ENCODE results near the gene EMC9.

The EMC9 gene

GRCh38 chr14:24141097-24141880 lies at the start of gene EMC9:
Gene EMC9, minus strand, starts transcription at chr14:24141591. Its CDS starts 287 bp downstream, at chr14:24141304.
- DNase-seq = peak; percentile 99

GRCh38 chr14:24190416-24190815 lies 49.0 kb upstream of the EMC9 start:
- DNase-seq = no peak

GRCh38 chr14:24189460-24189859 lies 48.1 kb upstream of the EMC9 start:
- no peak for DNase-seq

- no peak for DNase-seq
These were observed 47.6 kb upstream of the EMC9 start for GRCh38 chr14:24189059-24189375.

- DNase-seq = peak; percentile 84
These were observed 47.1 kb upstream of the EMC9 start, which contains the start of gene IPO4 for GRCh38 chr14:24188251-24189058. Gene IPO4, minus strand, starts transcription at chr14:24188816. Its CDS starts 29 bp downstream, at chr14:24188787.

GRCh38 chr14:24187539-24187915 lies 46.1 kb upstream of the EMC9 start:
- no peak for DNase-seq

- no peak for DNase-seq
These were observed 45.6 kb upstream of the EMC9 start for GRCh38 chr14:24186831-24187538.

- DNase-seq = no peak
These were observed 44.4 kb upstream of the EMC9 start for GRCh38 chr14:24185741-24186140.

- no peak for DNase-seq
These were observed 43.6 kb upstream of the EMC9 start for GRCh38 chr14:24185026-24185425.

- DNase-seq = no peak
These were observed 42.9 kb upstream of the EMC9 start for GRCh38 chr14:24184104-24184970.

- no peak for DNase-seq
These were observed 41.7 kb upstream of the EMC9 start for GRCh38 chr14:24183014-24183481.

- DNase-seq = no peak
These were observed 40.9 kb upstream of the EMC9 start for GRCh38 chr14:24182110-24182882.

- DNase-seq = no peak
These were observed 40.1 kb upstream of the EMC9 start for GRCh38 chr14:24181371-24182077.

GRCh38 chr14:24179961-24180796 lies 38.8 kb upstream of the EMC9 start:
- DNase-seq = no peak

- no peak for DNase-seq
These were observed 38.0 kb upstream of the EMC9 start for GRCh38 chr14:24179294-24179960.

- DNase-seq = no peak
These were observed 37.2 kb upstream of the EMC9 start for GRCh38 chr14:24178399-24179178.

- no peak for DNase-seq
These were observed 36.5 kb upstream of the EMC9 start for GRCh38 chr14:24177891-24178290.

- no peak for DNase-seq
These were observed 35.8 kb upstream of the EMC9 start for GRCh38 chr14:24177041-24177825.

Data from NCI-H2081 treated with DMSO at 0.1 percent for 48 hours (cell line).